Transverse colon (tissue), 4 donors: ENCODE data around the gene ACTA1. TPM values are rescaled to one million over a fixed set of nuclear protein-coding genes. Genes with fewer than 3 reads are reported as not detected.
"Not testable (repeated sequence)": the region's sequence is repeated elsewhere in the genome, so short reads cannot be mapped to it uniquely, and the experiment has no call there.

Source experiments
- DNase-seq: peaks from one replicate; pipeline ENCODE4 v3.0.0-alpha.2; 2019
- H3K27ac ChIP-seq, 4 donors: fragments of 200-600 bp; sonication (generic); 2 replicates each; pipeline ENCODE4 v1.5.1; 2016 to 2018; ENCODE audit warnings: inconsistent platforms in 4 of 4
- H3K27me3 ChIP-seq: fragments of 200-600 bp; sonication (generic); 2 replicates; pipeline ENCODE4 v1.5.1; 2017; ENCODE audit warnings: inconsistent platforms
- H3K36me3 ChIP-seq, 4 donors: fragments of 200-600 bp; sonication (generic); 2 replicates each; pipeline ENCODE4 v1.5.1; 2017 to 2019; ENCODE audit warnings: inconsistent platforms in 4 of 4
- H3K4me1 ChIP-seq, 4 donors: fragments of 200-600 bp; sonication (generic); 2 replicates each; pipeline ENCODE4 v1.5.1; 2017 to 2020; ENCODE audit warnings: inconsistent platforms in 4 of 4
- H3K4me3 ChIP-seq, 4 donors: fragments of 200-600 bp; sonication (generic); 1 replicate in 1 of 4; 2 replicates in 3 of 4; pipeline versions ENCODE4 v1.5.1 to v1.6.1; 2017 to 2019; ENCODE audit warnings: inconsistent platforms in 4 of 4
- H3K9me3 ChIP-seq, 2 donors: fragments of 200-600 bp; sonication (generic); 2 replicates each; pipeline ENCODE4 v1.5.1; 2017 to 2019; ENCODE audit warnings: inconsistent platforms in 2 of 2
- CTCF ChIP-seq, 5 experiments: fragments of 200-600 bp in 3 of 5; fragments of 450-650 bp in 2 of 5; sonication (generic) in 3 of 5; IDR thresholded peaks; 1 replicate in 2 of 5; 2 replicates in 3 of 5; pipeline ENCODE4 v1.5.1; 2016 to 2017; ENCODE audit warnings: antibody characterized with exemption in 5 of 5, inconsistent platforms in 3 of 5, mild to moderate bottlenecking in 2 of 5, moderate library complexity in 1 of 5
- EP300 ChIP-seq: sonication (generic); formaldehyde crosslinking; IDR thresholded peaks from one replicate; pipeline ENCODE4 v1.6.1; 2017; ENCODE audit warnings: antibody characterized with exemption, low read depth
- POLR2A ChIP-seq: fragments of 450-650 bp; IDR thresholded peaks from one replicate; pipeline ENCODE4 v1.6.1; 2016; ENCODE audit warnings: antibody characterized with exemption, mild to moderate bottlenecking, moderate library complexity
- POLR2AphosphoS5 ChIP-seq, 3 donors: sonication (generic); formaldehyde crosslinking; IDR thresholded peaks; one replicate each; pipeline ENCODE4 v1.6.1; 2016; ENCODE audit warnings: antibody characterized with exemption in 3 of 3
- WGBS, 2 donors: methylation state at CpG; one replicate each; pipeline ENCODE4 v1.1.5; 2018; ENCODE audit warnings: low coverage in 1 of 2; 5-methylcytosine and 5-hydroxymethylcytosine counted together
- in situ Hi-C, 4 donors: fragments of 200-750 bp; cut with MboI; loops; one replicate each; pipeline versions ENCODE4 v1.15.0 to v1.15.1; 2017; ENCODE audit warnings: low sequenced_read_pairs in 3 of 4, low pct_ligation_motif_present in 1 of 4, low pct_unique_long_range_greater_than_20kb in 1 of 4
- intact Hi-C: fragments of 100-400 bp; cut with DNase I; formaldehyde crosslinking; loops from one replicate; pipeline ENCODE4 v1.15.1; 2023; ENCODE audit warnings: low total_unique reads
- total RNA-seq, 4 donors: library from RNA; depleted of rRNA; stranded (reverse); fragments of >200 nt; gene quantifications; one replicate each; pipeline ENCODE4 v1.1.0, GENCODE V29; 2016

ACTA1 gene
- total RNA-seq, 4 donors from 2014 or later = 0.95 to 17.5 TPM; not detected in 2

GRCh38 chr1:229478852-229479251 is 45.0 kb upstream of the ACTA1 start:
- no peaks in the 10 kb centered on the region for H3K27me3 ChIP-seq
- in situ Hi-C loops = loop anchor here in 2 of 4 donors (10.0 to 25.0 kb wide), 2 partner anchors 217 to 224 kb away; partner anchors contain the start of gene RAB4A (in 1 of the 2)
- WGBS, 2 donors = 76% methylated on average over 1 of the region's 1 CpG; no CpG with 5 or more reads in 1 of the 2 donors
- H3K9me3 ChIP-seq = no peaks in the 10 kb centered on the region
- H3K36me3 ChIP-seq = peaks cover 0 to 46% (median 14%) of the 10 kb centered on the region in 4 donors
- no peak overlapping the region for H3K4me3 ChIP-seq
- no peak for DNase-seq
- intact Hi-C loops = loop anchor here (10.0 kb wide), 1 partner anchor 794 kb away; no protein-coding TSS in a partner anchor
- TF ChIP-seq CTCF (IDR thresholded peaks at IDR 0.05) (no peak), EP300 (no peak), POLR2AphosphoS5 (IDR thresholded peaks at IDR 0.05) (no peak), POLR2A (no peak)
- H3K4me1 ChIP-seq = peaks cover 0 to 3% (median 0%) of the 10 kb centered on the region in 4 donors
- no peak overlapping the region for H3K27ac ChIP-seq

- 94% methylated on average over 13 of the region's 13 CpGs for WGBS, 2 donors
- DNase-seq, H3K4me1 ChIP-seq, H3K27ac ChIP-seq, H3K4me3 ChIP-seq, H3K9me3 ChIP-seq, H3K27me3 ChIP-seq: not testable (repeated sequence)
- intact Hi-C loops (loop anchor here (10.0 kb wide), 1 partner anchor 791 kb away; no protein-coding TSS in a partner anchor), in situ Hi-C loops (loop anchor here in 2 of 4 donors (10.0 to 25.0 kb wide), 2 partner anchors 214 to 221 kb away; partner anchors contain the start of gene RAB4A (in 1 of the 2))
- peaks cover 0 to 43% (median 16%) of the 10 kb centered on the region in 4 donors for H3K36me3 ChIP-seq
Measured at GRCh38 chr1:229475859-229476258, 42.0 kb upstream of the ACTA1 start.

- Histone ChIP-seq H3K4me3 (no peak overlapping the region), H3K27ac (no peak overlapping the region), H3K36me3 (peaks cover 0 to 56% (median 16%) of the 10 kb centered on the region in 4 donors), H3K9me3 (no peaks in the 10 kb centered on the region), H3K27me3 (no peaks in the 10 kb centered on the region), H3K4me1 (peaks cover 0 to 3% (median 0%) of the 10 kb centered on the region in 4 donors)
- no peak for DNase-seq
- in situ Hi-C loops (loop anchor here in 1 of 4 donors (10.0 kb wide), 1 partner anchor 220 kb away; no protein-coding TSS in a partner anchor), intact Hi-C loops (loop anchor here (10.0 kb wide), 1 partner anchor 790 kb away; no protein-coding TSS in a partner anchor)
- TF ChIP-seq POLR2AphosphoS5 (IDR thresholded peaks at IDR 0.05) (no peak), POLR2A (no peak), EP300 (no peak), CTCF (IDR thresholded peaks at IDR 0.05) (no peak)
- 67 to 83% methylated on average over 2 of the region's 2 CpGs for WGBS, 2 donors
Measured at GRCh38 chr1:229474509-229474908, 40.6 kb upstream of the ACTA1 start.

- H3K9me3 ChIP-seq = no peaks in the 10 kb centered on the region
- H3K36me3 ChIP-seq = peaks cover 0 to 60% (median 13%) of the 10 kb centered on the region in 4 donors
- intact Hi-C loops (loop anchor here (10.0 kb wide), 1 partner anchor 786 kb away; no protein-coding TSS in a partner anchor), in situ Hi-C loops (loop anchor here in 1 of 4 donors (10.0 kb wide), 1 partner anchor 216 kb away; no protein-coding TSS in a partner anchor)
- DNase-seq = no peak
- no peaks in the 10 kb centered on the region for H3K27me3 ChIP-seq
- H3K4me3 ChIP-seq = no peak overlapping the region
- TF ChIP-seq POLR2AphosphoS5 (IDR thresholded peaks at IDR 0.05) = no peak
- 95 to 100% methylated on average over 1 to 3 of the region's 3 CpGs for WGBS, 2 donors
- H3K4me1 ChIP-seq = no peaks in the 10 kb centered on the region
- H3K27ac ChIP-seq = no peak overlapping the region
Measured at GRCh38 chr1:229471175-229471574, 37.3 kb upstream of the ACTA1 start.

- Histone ChIP-seq H3K27ac (no peak overlapping the region), H3K4me1 (no peaks in the 10 kb centered on the region), H3K9me3 (no peaks in the 10 kb centered on the region), H3K27me3 (no peaks in the 10 kb centered on the region), H3K4me3 (no peak overlapping the region), H3K36me3 (peaks cover 0 to 55% (median 12%) of the 10 kb centered on the region in 4 donors)
- in situ Hi-C loops = loop anchor here in 1 of 4 donors (10.0 kb wide), 1 partner anchor 216 kb away; no protein-coding TSS in a partner anchor
- DNase-seq = no peak
- TF ChIP-seq EP300 (no peak), CTCF (IDR thresholded peaks at IDR 0.05) (no peak), POLR2A (no peak), POLR2AphosphoS5 (IDR thresholded peaks at IDR 0.05) (no peak)
- WGBS, 2 donors = 90 to 94% methylated on average over 7 to 8 of the region's 8 CpGs
- intact Hi-C loops = loop anchor here (10.0 kb wide), 1 partner anchor 786 kb away; no protein-coding TSS in a partner anchor
Measured at GRCh38 chr1:229470406-229471043, 36.6 kb upstream of the ACTA1 start.
